ENCODE measurements around the gene ADORA2A.

Gene ADORA2A

DNA sequence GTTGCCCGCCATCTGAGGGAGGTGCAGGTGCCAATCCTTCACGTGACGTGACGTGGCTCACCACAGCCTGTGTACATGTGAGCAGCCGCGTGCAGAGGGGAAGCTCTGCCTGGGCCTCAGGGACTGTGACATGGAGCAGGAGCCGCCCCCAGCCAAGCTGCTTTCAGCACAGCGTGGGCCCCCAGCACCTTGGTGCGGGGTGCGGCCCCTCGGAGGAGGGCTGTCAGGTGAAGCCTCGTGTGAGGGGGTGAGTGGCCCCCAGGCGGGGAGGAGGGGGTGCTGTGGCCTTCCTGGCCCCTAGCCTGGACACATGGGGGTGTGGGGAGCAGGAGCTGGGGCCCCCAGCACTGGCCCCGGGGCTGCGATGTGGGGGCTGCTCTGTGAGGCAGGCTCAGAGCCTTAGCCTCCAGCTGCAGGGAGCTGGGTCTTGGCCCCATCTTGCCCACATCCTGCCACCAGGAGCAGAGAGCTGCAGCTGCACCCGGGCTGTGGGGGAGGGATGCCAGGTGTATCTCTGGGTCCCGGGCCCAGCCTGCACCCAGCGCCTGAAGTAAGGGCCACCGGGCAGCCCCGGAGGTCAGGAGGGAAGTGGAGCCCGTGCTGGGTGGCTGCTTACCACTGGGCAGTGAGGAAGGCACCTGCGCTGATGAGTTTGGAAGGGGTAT, at the start of gene ADORA2A:
TSS of gene ADORA2A (plus strand) at position 100 of the 665 bp plus-strand sequence. CDS start 5,806 bp downstream, outside the sequence.
- TF ChIP-seq, protein P1, sequence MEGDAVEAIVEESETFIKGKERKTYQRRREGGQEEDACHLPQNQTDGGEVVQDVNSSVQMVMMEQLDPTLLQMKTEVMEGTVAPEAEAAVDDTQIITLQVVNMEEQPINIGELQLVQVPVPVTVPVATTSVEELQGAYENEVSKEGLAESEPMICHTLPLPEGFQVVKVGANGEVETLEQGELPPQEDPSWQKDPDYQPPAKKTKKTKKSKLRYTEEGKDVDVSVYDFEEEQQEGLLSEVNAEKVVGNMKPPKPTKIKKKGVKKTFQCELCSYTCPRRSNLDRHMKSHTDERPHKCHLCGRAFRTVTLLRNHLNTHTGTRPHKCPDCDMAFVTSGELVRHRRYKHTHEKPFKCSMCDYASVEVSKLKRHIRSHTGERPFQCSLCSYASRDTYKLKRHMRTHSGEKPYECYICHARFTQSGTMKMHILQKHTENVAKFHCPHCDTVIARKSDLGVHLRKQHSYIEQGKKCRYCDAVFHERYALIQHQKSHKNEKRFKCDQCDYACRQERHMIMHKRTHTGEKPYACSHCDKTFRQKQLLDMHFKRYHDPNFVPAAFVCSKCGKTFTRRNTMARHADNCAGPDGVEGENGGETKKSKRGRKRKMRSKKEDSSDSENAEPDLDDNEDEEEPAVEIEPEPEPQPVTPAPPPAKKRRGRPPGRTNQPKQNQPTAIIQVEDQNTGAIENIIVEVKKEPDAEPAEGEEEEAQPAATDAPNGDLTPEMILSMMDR (IDR thresholded peaks at IDR 0.05; ENCODE audit: poor library complexity, severe bottlenecking), result no peak
- H3K27ac ChIP-seq (ENCODE audit: poor library complexity, severe bottlenecking), result no peak within 1 kb of the TSS
- no peak within 1 kb of the TSS for H3K4me3 ChIP-seq (ENCODE audit: severe bottlenecking)
- ATAC-seq (ENCODE audit: low read depth) (no peak), DNase-seq (ENCODE audit: low spot score) (no peak)
- no peaks in the 10 kb centered on the region for H3K36me3 ChIP-seq (ENCODE audit: low read depth)
- H3K27me3 ChIP-seq (ENCODE audit: insufficient read depth, poor library complexity, severe bottlenecking), result peaks cover 16% of the 10 kb centered on the region
- H3K4me1 ChIP-seq (ENCODE audit: insufficient read depth, poor library complexity, severe bottlenecking), result peaks cover 4% of the 10 kb centered on the region
- no peaks in the 10 kb centered on the region for H3K9me3 ChIP-seq (ENCODE audit: severe bottlenecking)

DNA sequence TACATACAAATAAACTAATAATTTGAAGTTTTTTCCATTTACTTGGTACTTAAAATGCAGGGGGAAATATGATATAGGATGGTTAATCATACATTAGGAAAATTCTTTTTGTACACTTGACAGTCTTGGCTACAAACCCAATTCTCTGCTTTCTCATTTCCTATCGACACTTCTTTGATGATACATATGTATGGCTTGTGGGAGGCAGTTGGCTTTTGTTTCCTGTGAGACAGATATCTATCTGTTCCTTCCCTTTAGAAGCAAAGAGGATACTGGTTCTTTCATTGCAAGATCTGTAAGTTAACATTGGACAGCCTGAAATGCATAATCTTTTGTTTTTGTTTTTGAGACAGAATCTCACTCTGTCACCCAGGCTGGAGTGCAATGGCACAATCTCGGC, 47.9 kb upstream of the ADORA2A start:
- Histone ChIP-seq H3K27ac (ENCODE audit: poor library complexity, severe bottlenecking) (no peak overlapping the region), H3K4me3 (ENCODE audit: severe bottlenecking) (no peak overlapping the region)
- DNase-seq (ENCODE audit: low spot score), result no peak

DNA sequence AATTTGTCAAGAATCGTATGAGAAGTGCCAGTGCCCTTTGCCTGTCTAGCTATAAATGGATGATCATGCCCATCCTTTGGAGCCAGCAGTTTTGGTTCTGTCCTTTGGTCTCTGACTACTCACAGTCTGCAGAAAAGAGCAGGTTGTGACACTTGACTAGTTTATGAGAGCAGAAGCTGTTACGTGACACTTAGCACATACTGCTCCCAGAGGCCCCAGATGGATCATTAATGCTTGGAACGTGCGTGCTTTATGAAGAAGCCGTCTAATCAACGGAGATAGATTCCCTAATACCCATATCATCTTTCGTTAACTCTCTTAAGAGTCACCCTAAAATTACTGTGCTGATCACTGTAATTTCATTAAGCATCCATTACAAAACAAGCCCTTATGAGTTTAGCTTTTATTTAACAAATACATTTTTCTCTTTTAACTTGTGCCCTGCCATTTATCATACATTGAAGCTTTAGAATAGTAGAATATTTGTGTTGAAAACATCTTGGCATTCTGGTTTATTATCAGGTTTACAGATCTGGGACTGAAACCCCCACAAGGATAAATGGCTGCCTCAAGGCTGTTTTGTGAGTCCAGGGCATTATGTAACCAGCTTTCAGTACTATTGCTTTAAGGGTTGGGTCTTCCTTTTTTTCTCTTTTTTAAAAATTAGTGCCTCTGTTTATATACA, 47.0 kb upstream of the ADORA2A start:
- TF ChIP-seq, protein P1 (IDR thresholded peaks at IDR 0.05; ENCODE audit: poor library complexity, severe bottlenecking), result no peak
- Histone ChIP-seq H3K36me3 (ENCODE audit: low read depth) (peaks cover 36% of the 10 kb centered on the region), H3K4me1 (ENCODE audit: insufficient read depth, poor library complexity, severe bottlenecking) (no peaks in the 10 kb centered on the region), H3K9me3 (ENCODE audit: severe bottlenecking) (no peaks in the 10 kb centered on the region), H3K27me3 (ENCODE audit: insufficient read depth, poor library complexity, severe bottlenecking) (no peaks in the 10 kb centered on the region), H3K4me3 (ENCODE audit: severe bottlenecking) (no peak overlapping the region), H3K27ac (ENCODE audit: poor library complexity, severe bottlenecking) (no peak overlapping the region)
- DNase-seq (ENCODE audit: low spot score) (no peak), ATAC-seq (ENCODE audit: low read depth) (no peak)

More for the DNA sequence above, 47.9 kb upstream of the ADORA2A start:
- H3K4me1 ChIP-seq (ENCODE audit: insufficient read depth, poor library complexity, severe bottlenecking), result no peaks in the 10 kb centered on the region
- no peaks in the 10 kb centered on the region for H3K27me3 ChIP-seq (ENCODE audit: insufficient read depth, poor library complexity, severe bottlenecking)
- H3K36me3 ChIP-seq (ENCODE audit: low read depth), result peaks cover 44% of the 10 kb centered on the region
- no peak for ATAC-seq (ENCODE audit: low read depth)
- TF ChIP-seq, protein P1 (IDR thresholded peaks at IDR 0.05; ENCODE audit: poor library complexity, severe bottlenecking), result no peak
- H3K9me3 ChIP-seq (ENCODE audit: severe bottlenecking), result no peaks in the 10 kb centered on the region

DNA sequence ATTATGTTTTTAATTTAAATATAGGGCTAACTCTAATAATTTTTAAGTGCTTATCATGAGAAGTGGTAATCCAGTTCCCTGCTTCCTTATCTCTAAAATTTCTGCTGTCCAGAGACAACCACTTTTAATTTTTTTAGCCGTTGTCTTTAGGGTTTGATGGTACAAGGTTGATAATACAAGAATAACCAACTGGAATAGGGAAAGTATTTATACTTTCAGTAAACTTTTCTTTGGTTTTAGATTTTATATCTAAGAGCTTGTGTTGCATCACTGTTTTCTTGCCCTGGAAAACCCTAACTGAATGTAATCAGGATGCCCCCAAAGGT, 46.5 kb upstream of the ADORA2A start:
- TF ChIP-seq, protein P1 (IDR thresholded peaks at IDR 0.05; ENCODE audit: poor library complexity, severe bottlenecking), result no peak
- Histone ChIP-seq H3K4me3 (ENCODE audit: severe bottlenecking) (no peak overlapping the region), H3K4me1 (ENCODE audit: insufficient read depth, poor library complexity, severe bottlenecking) (no peaks in the 10 kb centered on the region), H3K27ac (ENCODE audit: poor library complexity, severe bottlenecking) (no peak overlapping the region), H3K27me3 (ENCODE audit: insufficient read depth, poor library complexity, severe bottlenecking) (no peaks in the 10 kb centered on the region), H3K36me3 (ENCODE audit: low read depth) (peaks cover 31% of the 10 kb centered on the region), H3K9me3 (ENCODE audit: severe bottlenecking) (no peaks in the 10 kb centered on the region)
- DNase-seq (ENCODE audit: low spot score), result no peak
- no peak for ATAC-seq (ENCODE audit: low read depth)

DNA sequence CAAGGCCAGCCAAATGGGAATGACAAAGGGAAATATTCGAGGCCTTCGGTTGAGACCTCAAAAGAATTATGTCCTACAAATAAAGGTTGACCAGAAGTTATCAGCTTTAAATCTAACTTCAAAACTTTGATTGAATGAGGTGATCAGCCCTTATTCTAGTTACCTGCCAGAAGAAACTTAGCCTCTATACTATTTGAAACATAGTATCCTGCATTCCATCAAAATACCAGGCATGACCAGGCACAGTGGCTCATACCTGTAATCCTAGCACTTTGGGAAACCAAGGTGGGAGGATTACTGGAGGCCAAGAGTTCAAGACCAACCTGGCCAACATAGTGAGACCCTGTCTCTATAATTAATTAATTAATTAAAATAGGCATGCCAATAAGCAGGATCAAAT, 44.3 kb upstream of the ADORA2A start:
- ATAC-seq (ENCODE audit: low read depth) (no peak), DNase-seq (ENCODE audit: low spot score) (no peak)
- H3K27ac ChIP-seq (ENCODE audit: poor library complexity, severe bottlenecking), result no peak overlapping the region
- no peaks in the 10 kb centered on the region for H3K27me3 ChIP-seq (ENCODE audit: insufficient read depth, poor library complexity, severe bottlenecking)
- H3K4me1 ChIP-seq (ENCODE audit: insufficient read depth, poor library complexity, severe bottlenecking), result no peaks in the 10 kb centered on the region
- TF ChIP-seq, protein P1 (IDR thresholded peaks at IDR 0.05; ENCODE audit: poor library complexity, severe bottlenecking), result no peak
- no peak overlapping the region for H3K4me3 ChIP-seq (ENCODE audit: severe bottlenecking)
- peaks cover 17% of the 10 kb centered on the region for H3K36me3 ChIP-seq (ENCODE audit: low read depth)
- no peaks in the 10 kb centered on the region for H3K9me3 ChIP-seq (ENCODE audit: severe bottlenecking)

All from RWPE2 (cell line).